ENCODE results near the gene UCN2. TPM values are rescaled to one million over a fixed set of nuclear protein-coding genes. Genes with fewer than 3 reads are reported as not detected.

UCN2 gene
- total RNA-seq, 4 donors from 2014 or later: not detected

GRCh38 chr3:48601622-48601994 lies 38.0 kb upstream of the UCN2 start:
- Histone ChIP-seq H3K27me3 (no peaks in the 10 kb centered on the region), H3K9me3 (no peaks in the 10 kb centered on the region), H3K4me3 (no peak overlapping the region), H3K27ac (peak overlapping the region; percentile 85 to 98 (median 92)), H3K36me3 (peaks cover 0 to 67% of the 10 kb centered on the region in 2 donors), H3K4me1 (peaks cover 51 to 60% of the 10 kb centered on the region in 2 donors)
- DNase-seq (peak; percentile 83 to 93), ATAC-seq (peak; percentile 78 to 80)
- TF ChIP-seq POLR2A (IDR thresholded peaks at IDR 0.05) (peak in 1 of 2 donors; percentile 33), CTCF (IDR thresholded peaks at IDR 0.05 in 4 of 5, conservative IDR thresholded peaks at IDR 0.05 in 1 of 5) (no peak)
- in situ Hi-C loops (cut with MboI; ENCODE audit: low sequenced_read_pairs in 4 of 4) (no loop called here), intact Hi-C loops (cut with DNase I; ENCODE audit: low total_unique reads) (loop anchor here (1.0 kb wide), 1 partner anchor 41 kb away; no protein-coding TSS in a partner anchor)

GRCh38 chr3:48600711-48601621 lies 37.4 kb upstream of the UCN2 start:
- intact Hi-C loops (cut with DNase I; ENCODE audit: low total_unique reads) (loop anchor here (1.0 kb wide), 1 partner anchor 41 kb away; no protein-coding TSS in a partner anchor), in situ Hi-C loops (cut with MboI; ENCODE audit: low sequenced_read_pairs in 4 of 4) (no loop called here)
- H3K9me3 ChIP-seq: no peaks in the 10 kb centered on the region
- TF ChIP-seq POLR2A (IDR thresholded peaks at IDR 0.05): no peak
- no peak for TF ChIP-seq CTCF (IDR thresholded peaks at IDR 0.05 in 4 of 5, conservative IDR thresholded peaks at IDR 0.05 in 1 of 5)
- peaks cover 0 to 61% of the 10 kb centered on the region in 2 donors for H3K36me3 ChIP-seq
- H3K4me1 ChIP-seq: peaks cover 53 to 67% of the 10 kb centered on the region in 2 donors
- peak overlapping the region; percentile 85 to 98 (median 92) for H3K27ac ChIP-seq
- no peaks in the 10 kb centered on the region for H3K27me3 ChIP-seq
- ATAC-seq (peak in 1 of 2 donors; percentile 1), DNase-seq (no peak)
- no peak overlapping the region for H3K4me3 ChIP-seq

- intact Hi-C loops (cut with DNase I; ENCODE audit: low total_unique reads): no loop called here
Observed at GRCh38 chr3:48599509-48600285, 36.1 kb upstream of the UCN2 start.

More at GRCh38 chr3:48599509-48600285, 36.1 kb upstream of the UCN2 start:
- Histone ChIP-seq H3K4me1 (peaks cover 66 to 70% of the 10 kb centered on the region in 2 donors), H3K27ac (peak overlapping the region; percentile 85 to 98 (median 92)), H3K36me3 (peaks cover 0 to 48% of the 10 kb centered on the region in 2 donors), H3K9me3 (no peaks in the 10 kb centered on the region), H3K4me3 (peak overlapping the region in 1 of 4 donors; percentile 33), H3K27me3 (no peaks in the 10 kb centered on the region)
- no peak for TF ChIP-seq POLR2A (IDR thresholded peaks at IDR 0.05)
- no peak for TF ChIP-seq CTCF (IDR thresholded peaks at IDR 0.05 in 4 of 5, conservative IDR thresholded peaks at IDR 0.05 in 1 of 5)
- ATAC-seq (peak in 1 of 2 donors; percentile 5), DNase-seq (peak; percentile 41 to 79)
- in situ Hi-C loops (cut with MboI; ENCODE audit: low sequenced_read_pairs in 4 of 4): no loop called here
